Bronchial epithelial cell (primary cell): ENCODE measurements around the gene NDUFS6. TPM values are rescaled to one million over a fixed set of nuclear protein-coding genes. Genes with fewer than 3 reads are reported as not detected.

ENCODE experiments used
- DNase-seq: peaks from one replicate; pipeline ENCODE4 v3.0.0-alpha.2; 2010; ENCODE audit warnings: low read depth
- FAIRE-seq: peaks from 2 replicates; lab custom pipeline; 2011; peaks lifted over from hg19 to GRCh38; lab: Jason Lieb, UNC
- H3K27me3 ChIP-seq: 2 replicates; pipeline ENCODE4 v1.5.1; 2011; ENCODE audit warnings: low read length; ENCODE audit not compliant: control insufficient read depth, insufficient read depth
- H3K36me3 ChIP-seq: 2 replicates; pipeline ENCODE4 v1.5.1; 2011; ENCODE audit warnings: low read length; ENCODE audit not compliant: control insufficient read depth, insufficient read depth
- H3K4me3 ChIP-seq: 2 replicates; pipeline ENCODE4 v1.5.1; 2011; ENCODE audit warnings: mild to moderate bottlenecking, low read depth, low read length, control low read depth
- CTCF ChIP-seq: IDR thresholded peaks from 2 replicates; pipeline ENCODE4 v1.5.1; 2011; ENCODE audit warnings: mild to moderate bottlenecking, moderate library complexity, low read length, control low read depth, inconsistent platforms; ENCODE audit not compliant: insufficient read depth, severe bottlenecking
- total RNA-seq: library from RNA; depleted of rRNA; stranded (reverse); fragments of >200 nt; gene quantifications from 2 replicates; pipeline ENCODE4 v1.2.1, GENCODE V29; 2014

NDUFS6 gene
- total RNA-seq, 1 donor from 2014 or later: 21.1 TPM

GRCh38 chr5:1831257-1831656 lies 30.1 kb downstream of the NDUFS6 start:
- H3K4me3 ChIP-seq: no peak overlapping the region
- no peak for FAIRE-seq

GRCh38 chr5:1831677-1832313 lies 30.6 kb downstream of the NDUFS6 start:
- no peak for FAIRE-seq
- no peak for DNase-seq

More at GRCh38 chr5:1831257-1831656, 30.1 kb downstream of the NDUFS6 start:
- no peak for DNase-seq
- no peaks in the 10 kb centered on the region for H3K36me3 ChIP-seq
- peaks cover 3% of the 10 kb centered on the region for H3K27me3 ChIP-seq
- TF ChIP-seq CTCF: no peak

GRCh38 chr5:1832511-1833250 lies 31.5 kb downstream of the NDUFS6 start:
- Histone ChIP-seq H3K4me3 (no peak overlapping the region), H3K27me3 (peaks cover 3% of the 10 kb centered on the region), H3K36me3 (no peaks in the 10 kb centered on the region)
- TF ChIP-seq CTCF: no peak
- FAIRE-seq (no peak), DNase-seq (no peak)

More at GRCh38 chr5:1831677-1832313, 30.6 kb downstream of the NDUFS6 start:
- H3K4me3 ChIP-seq: no peak overlapping the region
- peaks cover 3% of the 10 kb centered on the region for H3K27me3 ChIP-seq
- H3K36me3 ChIP-seq: no peaks in the 10 kb centered on the region
- no peak for TF ChIP-seq CTCF

GRCh38 chr5:1833264-1834021 lies 32.2 kb downstream of the NDUFS6 start:
- peaks cover 3% of the 10 kb centered on the region for H3K27me3 ChIP-seq
- no peak for FAIRE-seq
- TF ChIP-seq CTCF: no peak
- no peaks in the 10 kb centered on the region for H3K36me3 ChIP-seq
- H3K4me3 ChIP-seq: no peak overlapping the region
- DNase-seq: no peak

GRCh38 chr5:1834022-1834551 lies 32.9 kb downstream of the NDUFS6 start:
- DNase-seq: no peak
- Histone ChIP-seq H3K4me3 (no peak overlapping the region), H3K27me3 (peaks cover 3% of the 10 kb centered on the region), H3K36me3 (no peaks in the 10 kb centered on the region)
- no peak for TF ChIP-seq CTCF
- no peak for FAIRE-seq
